Measurements from ENCODE around the gene PNKP.

GRCh38 chr19:49895566-49896297 lies 28.4 kb upstream of the PNKP start:
- TF ChIP-seq CTCF (IDR thresholded peaks at IDR 0.05), result no peak
- no peak for TF ChIP-seq JUN (CRISPR knock-in tag; IDR thresholded peaks at IDR 0.05)
- no peak for TF ChIP-seq FOXK1 (CRISPR knock-in tag; IDR thresholded peaks at IDR 0.05)
- TF ChIP-seq NR3C1 (CRISPR knock-in tag; conservative IDR thresholded peaks at IDR 0.05; ENCODE audit: low read depth), result no peak
- no peak for TF ChIP-seq USF1 (CRISPR knock-in tag; IDR thresholded peaks at IDR 0.05)
